K562 (cell line): ENCODE results near the gene CEBPE. TPM values are rescaled to one million over a fixed set of nuclear protein-coding genes. Genes with fewer than 3 reads are reported as not detected.

Experiments used
- ATF7 ChIP-seq: fragments of 450-650 bp; IDR thresholded peaks from 2 replicates; pipeline ENCODE4 v1.7.1; 2014; ENCODE audit warnings: mild to moderate bottlenecking, moderate library complexity
- PHF8 ChIP-seq: fragments of 200-600 bp; sonication (generic); IDR thresholded peaks from 2 replicates; pipeline ENCODE4 v1.6.1; 2012; ENCODE audit warnings: mixed run types, mild to moderate bottlenecking, inconsistent platforms, low read length, moderate library complexity, borderline replicate concordance
- POLR3G ChIP-seq: IDR thresholded peaks from 2 replicates; pipeline ENCODE4 v1.6.1; 2011; ENCODE audit not compliant: insufficient read length, insufficient replicate concordance; ENCODE audit errors: extremely low read depth
- RBFOX2 ChIP-seq: fragments of 200-400 bp; formaldehyde crosslinking; IDR thresholded peaks from 2 replicates; pipeline ENCODE4 v1.6.1; 2017; ENCODE audit warnings: low read depth, mild to moderate bottlenecking, low read length, moderate library complexity
- RBM17 ChIP-seq: fragments of 200-400 bp; formaldehyde crosslinking; IDR thresholded peaks from 2 replicates; pipeline ENCODE4 v1.6.1; 2017; ENCODE audit warnings: low read depth, mild to moderate bottlenecking, low read length, borderline replicate concordance
- RBM34 ChIP-seq: fragments of 200-400 bp; formaldehyde crosslinking; IDR thresholded peaks from 2 replicates; pipeline ENCODE4 v1.6.1; 2018; ENCODE audit warnings: low read length, borderline replicate concordance; ENCODE audit not compliant: insufficient read depth
- RCOR1 ChIP-seq, 2 experiments: IDR thresholded peaks; 2 replicates each; pipeline ENCODE4 v1.6.1; 2012; ENCODE audit warnings: low read depth in 2 of 2, low read length in 2 of 2, borderline replicate concordance in 1 of 2, improper control_type of control experiment in 1 of 2
- RFX7 ChIP-seq: fragments of 250-450 bp; sonication (Bioruptor Pico); IDR thresholded peaks from 2 replicates; pipeline ENCODE4 v1.5.1; 2021; ENCODE audit warnings: mild to moderate bottlenecking
- SAP30 ChIP-seq: fragments of 200-600 bp; sonication (generic); IDR thresholded peaks from 2 replicates; pipeline ENCODE4 v1.6.1; 2012; ENCODE audit warnings: borderline replicate concordance, low read depth, mild to moderate bottlenecking, moderate library complexity, low read length, control low read depth, inconsistent platforms; ENCODE audit not compliant: insufficient read depth, poor library complexity, severe bottlenecking
- SMAD1 ChIP-seq: fragments of 150-350 bp; IDR thresholded peaks from 2 replicates; pipeline ENCODE4 v1.6.1; 2014; ENCODE audit warnings: low read length, low read depth; ENCODE audit not compliant: partially characterized antibody
- SMARCA5 ChIP-seq: fragments of 450-650 bp; IDR thresholded peaks from 2 replicates; pipeline ENCODE4 v1.6.1; 2016
- SMARCC2 ChIP-seq: fragments of 450-650 bp; IDR thresholded peaks from 2 replicates; pipeline ENCODE4 v1.6.1; 2017; ENCODE audit warnings: antibody characterized with exemption, moderate library complexity, mild to moderate bottlenecking, low read depth
- TAL1 ChIP-seq: fragments of 450-650 bp; IDR thresholded peaks from 2 replicates; pipeline ENCODE4 v1.6.1; 2016; ENCODE audit warnings: mild to moderate bottlenecking
- TBP ChIP-seq: optimal IDR thresholded peaks from 2 replicates; pipeline ENCODE3; 2011; ENCODE audit warnings: low read depth, low read length, improper control_type of control experiment
- YBX1 ChIP-seq: fragments of 450-650 bp; IDR thresholded peaks from 2 replicates; pipeline ENCODE4 v1.7.1; 2016; ENCODE audit warnings: mild to moderate bottlenecking
- ZEB2 ChIP-seq: fragments of 450-650 bp; IDR thresholded peaks from 2 replicates; pipeline ENCODE4 v1.6.1; 2016
- ZNF121 ChIP-seq: sonication (generic); formaldehyde crosslinking; conservative IDR thresholded peaks from 2 replicates; pipeline ENCODE4 v1.8.0; 2022; ENCODE audit warnings: missing genetic modification reagents
- ZNF57 ChIP-seq: fragments of 450-650 bp; formaldehyde crosslinking; IDR thresholded peaks from 2 replicates; pipeline ENCODE4 v1.4.0; 2020; ENCODE audit warnings: mild to moderate bottlenecking, moderate library complexity
- ZNF79 ChIP-seq: fragments of 250-450 bp; sonication (Bioruptor Pico); IDR thresholded peaks from 2 replicates; pipeline ENCODE4 v1.4.0; 2020; ENCODE audit warnings: low read depth, mild to moderate bottlenecking, moderate library complexity
- polyA plus RNA-seq, 8 experiments: library from polyadenylated mRNA; depleted of rRNA in 4 of 8; stranded (reverse) in 5 of 8; unstranded in 3 of 8; fragments of >200 nt; fragmentation: Nextera tagmentation in 2 of 8; fragmentation: Illumina TruSeq in 1 of 8; extraction: Ambion mirVana in 2 of 8; extraction: Trizol in 1 of 8; gene quantifications; 2 replicates each; pipeline versions ENCODE4 v1.2.1 to v1.2.3, GENCODE V29; 2011 to 2014; ENCODE audit warnings: inconsistent platforms in 1 of 8, missing spikeins in 1 of 8
- total RNA-seq, 7 experiments: library from RNA; depleted of rRNA in 6 of 7; stranded (reverse); fragments of >200 nt in 6 of 7; fragmentation: Illumina TruSeq in 2 of 7; extraction: Trizol in 2 of 7; gene quantifications; 2 replicates each; pipeline versions ENCODE4 v1.2.1 to v1.2.3, GENCODE V29; 2011 to 2021; ENCODE audit warnings: low replicate concordance in 1 of 7
- TF ChIP-seq, protein P1 (sequence below): IDR thresholded peaks from 2 replicates; pipeline ENCODE4 v1.6.1; 2014; ENCODE audit warnings: antibody characterized with exemption
- TF ChIP-seq, protein P2 (sequence below): conservative IDR thresholded peaks from 2 replicates; pipeline ENCODE4 v1.6.1; 2011; ENCODE audit warnings: low read depth, mild to moderate bottlenecking, low read length; ENCODE audit not compliant: control insufficient read depth
- TF ChIP-seq, protein P3 (sequence below): fragments of 250-450 bp; sonication (Bioruptor Pico); IDR thresholded peaks from 2 replicates; pipeline ENCODE4 v1.5.0; 2020; ENCODE audit warnings: mild to moderate bottlenecking
- TF ChIP-seq, protein P4 (sequence below): fragments of 250-450 bp; sonication (Bioruptor Pico); IDR thresholded peaks from 2 replicates; pipeline ENCODE4 v1.5.0; 2021
- TF ChIP-seq, protein P5 (sequence below): IDR thresholded peaks from 3 replicates; pipeline ENCODE4 v1.6.1; 2011; ENCODE audit warnings: borderline replicate concordance, mild to moderate bottlenecking; ENCODE audit not compliant: insufficient read length, insufficient read depth

CEBPE gene
- total and polyA plus RNA-seq, 9 of the 15 experiments (the other 6 are each of a cell fraction or from before 2014, with no cell fraction given), result 0.09 to 0.15 (median 0.13) TPM; not detected in 6

DNA sequence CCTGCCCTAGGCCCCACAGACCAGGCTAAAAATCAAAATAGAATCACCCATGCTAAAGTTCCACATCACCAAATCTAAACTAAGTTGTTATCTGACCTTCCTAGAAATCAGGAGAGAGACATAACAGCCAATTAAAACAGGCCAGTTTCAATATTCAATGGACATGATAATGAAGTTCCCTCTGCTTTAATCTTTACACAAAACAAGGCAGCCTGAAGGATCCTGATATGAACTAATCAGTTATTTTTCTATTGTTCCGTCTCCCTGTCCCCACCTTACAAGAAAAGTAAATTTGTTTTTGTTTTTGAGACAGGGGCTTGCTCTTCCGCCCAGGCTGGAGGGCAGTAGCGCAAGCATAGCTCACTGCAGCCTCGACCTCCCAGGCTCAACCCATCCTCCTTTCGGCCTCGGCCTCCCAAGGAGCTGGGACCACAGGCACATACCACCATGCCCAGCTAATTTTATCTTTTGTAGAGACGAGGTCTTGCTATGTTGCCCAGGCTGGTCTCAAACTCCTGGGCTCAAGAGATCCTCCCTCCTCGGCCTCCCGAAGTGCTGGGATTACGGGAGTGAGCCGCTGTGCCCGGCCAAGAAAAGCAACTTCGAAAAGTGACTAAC is 5.4 kb upstream of the CEBPE start (continued):
- TF ChIP-seq, protein P1, sequence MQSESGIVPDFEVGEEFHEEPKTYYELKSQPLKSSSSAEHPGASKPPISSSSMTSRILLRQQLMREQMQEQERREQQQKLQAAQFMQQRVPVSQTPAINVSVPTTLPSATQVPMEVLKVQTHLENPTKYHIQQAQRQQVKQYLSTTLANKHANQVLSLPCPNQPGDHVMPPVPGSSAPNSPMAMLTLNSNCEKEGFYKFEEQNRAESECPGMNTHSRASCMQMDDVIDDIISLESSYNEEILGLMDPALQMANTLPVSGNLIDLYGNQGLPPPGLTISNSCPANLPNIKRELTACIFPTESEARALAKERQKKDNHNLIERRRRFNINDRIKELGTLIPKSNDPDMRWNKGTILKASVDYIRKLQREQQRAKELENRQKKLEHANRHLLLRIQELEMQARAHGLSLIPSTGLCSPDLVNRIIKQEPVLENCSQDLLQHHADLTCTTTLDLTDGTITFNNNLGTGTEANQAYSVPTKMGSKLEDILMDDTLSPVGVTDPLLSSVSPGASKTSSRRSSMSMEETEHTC, result no peak
- TF ChIP-seq, protein P2, sequence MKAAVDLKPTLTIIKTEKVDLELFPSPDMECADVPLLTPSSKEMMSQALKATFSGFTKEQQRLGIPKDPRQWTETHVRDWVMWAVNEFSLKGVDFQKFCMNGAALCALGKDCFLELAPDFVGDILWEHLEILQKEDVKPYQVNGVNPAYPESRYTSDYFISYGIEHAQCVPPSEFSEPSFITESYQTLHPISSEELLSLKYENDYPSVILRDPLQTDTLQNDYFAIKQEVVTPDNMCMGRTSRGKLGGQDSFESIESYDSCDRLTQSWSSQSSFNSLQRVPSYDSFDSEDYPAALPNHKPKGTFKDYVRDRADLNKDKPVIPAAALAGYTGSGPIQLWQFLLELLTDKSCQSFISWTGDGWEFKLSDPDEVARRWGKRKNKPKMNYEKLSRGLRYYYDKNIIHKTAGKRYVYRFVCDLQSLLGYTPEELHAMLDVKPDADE, result no peak
- TF ChIP-seq RBM34 (no peak), SMARCC2 (no peak), ZEB2 (no peak), RBFOX2 (no peak), PHF8 (no peak), TAL1 (peak; percentile 47), RBM17 (no peak), ZNF121 (CRISPR knock-in tag) (peak; percentile 35), RCOR1 (IDR thresholded peaks at IDR 0.05; ENCODE audit: borderline replicate concordance in 1 of 2, low read depth in 2 of 2, low read length in 2 of 2) (peak in 1 of 2 experiments; percentile 29; a peak in 2 of 4 replicates), RFX7 (CRISPR knock-in tag) (no peak), POLR3G (no peak), SAP30 (no peak), SMAD1 (no peak), ZNF57 (no peak), SMARCA5 (no peak), TBP (no peak), YBX1 (no peak), ZNF79 (CRISPR knock-in tag) (no peak), ATF7 (no peak)
- TF ChIP-seq, protein P3, sequence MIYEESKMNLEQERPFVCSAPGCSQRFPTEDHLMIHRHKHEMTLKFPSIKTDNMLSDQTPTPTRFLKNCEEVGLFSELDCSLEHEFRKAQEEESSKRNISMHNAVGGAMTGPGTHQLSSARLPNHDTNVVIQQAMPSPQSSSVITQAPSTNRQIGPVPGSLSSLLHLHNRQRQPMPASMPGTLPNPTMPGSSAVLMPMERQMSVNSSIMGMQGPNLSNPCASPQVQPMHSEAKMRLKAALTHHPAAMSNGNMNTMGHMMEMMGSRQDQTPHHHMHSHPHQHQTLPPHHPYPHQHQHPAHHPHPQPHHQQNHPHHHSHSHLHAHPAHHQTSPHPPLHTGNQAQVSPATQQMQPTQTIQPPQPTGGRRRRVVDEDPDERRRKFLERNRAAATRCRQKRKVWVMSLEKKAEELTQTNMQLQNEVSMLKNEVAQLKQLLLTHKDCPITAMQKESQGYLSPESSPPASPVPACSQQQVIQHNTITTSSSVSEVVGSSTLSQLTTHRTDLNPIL, result no peak
- TF ChIP-seq, protein P4, sequence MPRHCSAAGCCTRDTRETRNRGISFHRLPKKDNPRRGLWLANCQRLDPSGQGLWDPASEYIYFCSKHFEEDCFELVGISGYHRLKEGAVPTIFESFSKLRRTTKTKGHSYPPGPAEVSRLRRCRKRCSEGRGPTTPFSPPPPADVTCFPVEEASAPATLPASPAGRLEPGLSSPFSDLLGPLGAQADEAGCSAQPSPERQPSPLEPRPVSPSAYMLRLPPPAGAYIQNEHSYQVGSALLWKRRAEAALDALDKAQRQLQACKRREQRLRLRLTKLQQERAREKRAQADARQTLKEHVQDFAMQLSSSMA (CRISPR knock-in tag), result no peak
- TF ChIP-seq, protein P5, sequence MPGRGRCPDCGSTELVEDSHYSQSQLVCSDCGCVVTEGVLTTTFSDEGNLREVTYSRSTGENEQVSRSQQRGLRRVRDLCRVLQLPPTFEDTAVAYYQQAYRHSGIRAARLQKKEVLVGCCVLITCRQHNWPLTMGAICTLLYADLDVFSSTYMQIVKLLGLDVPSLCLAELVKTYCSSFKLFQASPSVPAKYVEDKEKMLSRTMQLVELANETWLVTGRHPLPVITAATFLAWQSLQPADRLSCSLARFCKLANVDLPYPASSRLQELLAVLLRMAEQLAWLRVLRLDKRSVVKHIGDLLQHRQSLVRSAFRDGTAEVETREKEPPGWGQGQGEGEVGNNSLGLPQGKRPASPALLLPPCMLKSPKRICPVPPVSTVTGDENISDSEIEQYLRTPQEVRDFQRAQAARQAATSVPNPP, result no peak
